Gastrocnemius medialis (tissue), 4 donors: ENCODE results near the gene METTL21A.

Experiments
- POLR2A ChIP-seq, 2 donors: fragments of 450-650 bp; IDR thresholded peaks; one replicate each; pipeline ENCODE4 v1.6.1; 2017; ENCODE audit warnings: antibody characterized with exemption in 2 of 2, mild to moderate bottlenecking in 2 of 2, moderate library complexity in 2 of 2
- TF ChIP-seq, protein P1 (sequence below), 5 experiments: fragments of 450-650 bp in 3 of 5; fragments of 200-600 bp in 2 of 5; sonication (generic) in 2 of 5; IDR thresholded peaks in 4 of 5; conservative IDR thresholded peaks in 1 of 5; 1 replicate in 4 of 5; 2 replicates in 1 of 5; pipeline ENCODE4 v1.5.1; 2016 to 2019; ENCODE audit warnings: antibody characterized with exemption in 5 of 5, mild to moderate bottlenecking in 3 of 5, moderate library complexity in 3 of 5

DNA sequence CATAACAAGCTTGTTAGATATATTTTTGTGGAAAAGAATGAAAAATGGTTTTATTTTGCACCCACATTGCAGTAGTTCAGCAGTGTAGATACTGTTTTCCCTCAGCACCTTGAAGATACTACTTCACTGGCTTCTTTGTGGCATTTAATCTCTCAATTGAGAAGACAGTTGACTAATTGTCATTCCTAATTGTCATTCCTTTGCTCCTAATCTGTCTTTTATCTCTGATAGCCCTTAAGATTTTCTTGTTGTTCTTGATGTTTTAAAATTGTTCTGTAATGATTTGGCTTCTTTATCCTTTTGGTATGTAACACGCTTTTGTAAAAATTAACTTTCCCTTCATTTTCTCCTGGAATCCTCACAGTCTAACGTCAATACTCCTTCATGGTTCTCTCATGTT is 48.2 kb upstream of the METTL21A start:
- TF ChIP-seq, protein P1, sequence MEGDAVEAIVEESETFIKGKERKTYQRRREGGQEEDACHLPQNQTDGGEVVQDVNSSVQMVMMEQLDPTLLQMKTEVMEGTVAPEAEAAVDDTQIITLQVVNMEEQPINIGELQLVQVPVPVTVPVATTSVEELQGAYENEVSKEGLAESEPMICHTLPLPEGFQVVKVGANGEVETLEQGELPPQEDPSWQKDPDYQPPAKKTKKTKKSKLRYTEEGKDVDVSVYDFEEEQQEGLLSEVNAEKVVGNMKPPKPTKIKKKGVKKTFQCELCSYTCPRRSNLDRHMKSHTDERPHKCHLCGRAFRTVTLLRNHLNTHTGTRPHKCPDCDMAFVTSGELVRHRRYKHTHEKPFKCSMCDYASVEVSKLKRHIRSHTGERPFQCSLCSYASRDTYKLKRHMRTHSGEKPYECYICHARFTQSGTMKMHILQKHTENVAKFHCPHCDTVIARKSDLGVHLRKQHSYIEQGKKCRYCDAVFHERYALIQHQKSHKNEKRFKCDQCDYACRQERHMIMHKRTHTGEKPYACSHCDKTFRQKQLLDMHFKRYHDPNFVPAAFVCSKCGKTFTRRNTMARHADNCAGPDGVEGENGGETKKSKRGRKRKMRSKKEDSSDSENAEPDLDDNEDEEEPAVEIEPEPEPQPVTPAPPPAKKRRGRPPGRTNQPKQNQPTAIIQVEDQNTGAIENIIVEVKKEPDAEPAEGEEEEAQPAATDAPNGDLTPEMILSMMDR (IDR thresholded peaks at IDR 0.05 in 4 of 5, conservative IDR thresholded peaks at IDR 0.05 in 1 of 5): no peak
- no peak for TF ChIP-seq POLR2A (IDR thresholded peaks at IDR 0.05)
